Gastrocnemius medialis (tissue), 4 donors: ENCODE results near the gene NFKBIE.

Experiments used
- POLR2A ChIP-seq, 2 donors: fragments of 450-650 bp; IDR thresholded peaks; one replicate each; pipeline ENCODE4 v1.6.1; 2017; ENCODE audit warnings: antibody characterized with exemption in 2 of 2, mild to moderate bottlenecking in 2 of 2, moderate library complexity in 2 of 2
- TF ChIP-seq, protein P1 (sequence below), 5 experiments: fragments of 450-650 bp in 3 of 5; fragments of 200-600 bp in 2 of 5; sonication (generic) in 2 of 5; IDR thresholded peaks in 4 of 5; conservative IDR thresholded peaks in 1 of 5; 1 replicate in 4 of 5; 2 replicates in 1 of 5; pipeline ENCODE4 v1.5.1; 2016 to 2019; ENCODE audit warnings: antibody characterized with exemption in 5 of 5, mild to moderate bottlenecking in 3 of 5, moderate library complexity in 3 of 5

- TF ChIP-seq, protein P1, sequence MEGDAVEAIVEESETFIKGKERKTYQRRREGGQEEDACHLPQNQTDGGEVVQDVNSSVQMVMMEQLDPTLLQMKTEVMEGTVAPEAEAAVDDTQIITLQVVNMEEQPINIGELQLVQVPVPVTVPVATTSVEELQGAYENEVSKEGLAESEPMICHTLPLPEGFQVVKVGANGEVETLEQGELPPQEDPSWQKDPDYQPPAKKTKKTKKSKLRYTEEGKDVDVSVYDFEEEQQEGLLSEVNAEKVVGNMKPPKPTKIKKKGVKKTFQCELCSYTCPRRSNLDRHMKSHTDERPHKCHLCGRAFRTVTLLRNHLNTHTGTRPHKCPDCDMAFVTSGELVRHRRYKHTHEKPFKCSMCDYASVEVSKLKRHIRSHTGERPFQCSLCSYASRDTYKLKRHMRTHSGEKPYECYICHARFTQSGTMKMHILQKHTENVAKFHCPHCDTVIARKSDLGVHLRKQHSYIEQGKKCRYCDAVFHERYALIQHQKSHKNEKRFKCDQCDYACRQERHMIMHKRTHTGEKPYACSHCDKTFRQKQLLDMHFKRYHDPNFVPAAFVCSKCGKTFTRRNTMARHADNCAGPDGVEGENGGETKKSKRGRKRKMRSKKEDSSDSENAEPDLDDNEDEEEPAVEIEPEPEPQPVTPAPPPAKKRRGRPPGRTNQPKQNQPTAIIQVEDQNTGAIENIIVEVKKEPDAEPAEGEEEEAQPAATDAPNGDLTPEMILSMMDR (IDR thresholded peaks at IDR 0.05 in 4 of 5, conservative IDR thresholded peaks at IDR 0.05 in 1 of 5): no peak
- TF ChIP-seq POLR2A (IDR thresholded peaks at IDR 0.05): no peak
Measured at GRCh38 chr6:44224029-44224964, 41.1 kb downstream of the NFKBIE start.
